ENCODE measurements around the gene CCDC142. TPM values are rescaled to one million over a fixed set of nuclear protein-coding genes. Genes with fewer than 3 reads are reported as not detected.

Gene CCDC142
- polyA plus RNA-seq, 1 donor, result 11.3 TPM

- no peak for DNase-seq
These were observed 41.6 kb downstream of the CCDC142 start for GRCh38 chr2:74441170-74441689.

- DNase-seq, result peak; percentile 92
These were observed 42.2 kb downstream of the CCDC142 start for GRCh38 chr2:74440378-74441169.

- peak; percentile 84 for DNase-seq
These were observed 42.9 kb downstream of the CCDC142 start for GRCh38 chr2:74439803-74440377.

GRCh38 chr2:74439373-74439772, 43.4 kb downstream of the CCDC142 start:
- no peak for DNase-seq

- DNase-seq, result no peak
These were observed 44.5 kb downstream of the CCDC142 start for GRCh38 chr2:74438248-74438647.

- no peak for DNase-seq
These were observed 45.7 kb downstream of the CCDC142 start for GRCh38 chr2:74436848-74437695.

- no peak for DNase-seq
These were observed 46.5 kb downstream of the CCDC142 start for GRCh38 chr2:74436111-74436805.

GRCh38 chr2:74430502-74430901, 52.3 kb downstream of the CCDC142 start:
- no peak for DNase-seq

- DNase-seq, result no peak
These were observed 53.0 kb downstream of the CCDC142 start for GRCh38 chr2:74429487-74430451.

GRCh38 chr2:74428675-74429074, 54.1 kb downstream of the CCDC142 start:
- no peak for DNase-seq

GRCh38 chr2:74427551-74427950, 55.2 kb downstream of the CCDC142 start:
- no peak for DNase-seq

- no peak for DNase-seq
These were observed 56.5 kb downstream of the CCDC142 start for GRCh38 chr2:74426181-74426758.

GRCh38 chr2:74425523-74425922, 57.3 kb downstream of the CCDC142 start:
- no peak for DNase-seq

GRCh38 chr2:74424995-74425406, 57.8 kb downstream of the CCDC142 start:
- DNase-seq, result no peak

GRCh38 chr2:74424139-74424992, 58.4 kb downstream of the CCDC142 start:
- no peak for DNase-seq
